DMS 273 (cell line): ENCODE data around the gene SIL1.
A peak's percentile ranks its signal among the peaks of the same experiment; 100 is the strongest.

Experiments
- DNase-seq: peaks from one replicate; lab custom pipeline; 2025; ENCODE audit not compliant: unreplicated experiment; lab: John Stamatoyannopoulos, UW

SIL1 gene

DNA sequence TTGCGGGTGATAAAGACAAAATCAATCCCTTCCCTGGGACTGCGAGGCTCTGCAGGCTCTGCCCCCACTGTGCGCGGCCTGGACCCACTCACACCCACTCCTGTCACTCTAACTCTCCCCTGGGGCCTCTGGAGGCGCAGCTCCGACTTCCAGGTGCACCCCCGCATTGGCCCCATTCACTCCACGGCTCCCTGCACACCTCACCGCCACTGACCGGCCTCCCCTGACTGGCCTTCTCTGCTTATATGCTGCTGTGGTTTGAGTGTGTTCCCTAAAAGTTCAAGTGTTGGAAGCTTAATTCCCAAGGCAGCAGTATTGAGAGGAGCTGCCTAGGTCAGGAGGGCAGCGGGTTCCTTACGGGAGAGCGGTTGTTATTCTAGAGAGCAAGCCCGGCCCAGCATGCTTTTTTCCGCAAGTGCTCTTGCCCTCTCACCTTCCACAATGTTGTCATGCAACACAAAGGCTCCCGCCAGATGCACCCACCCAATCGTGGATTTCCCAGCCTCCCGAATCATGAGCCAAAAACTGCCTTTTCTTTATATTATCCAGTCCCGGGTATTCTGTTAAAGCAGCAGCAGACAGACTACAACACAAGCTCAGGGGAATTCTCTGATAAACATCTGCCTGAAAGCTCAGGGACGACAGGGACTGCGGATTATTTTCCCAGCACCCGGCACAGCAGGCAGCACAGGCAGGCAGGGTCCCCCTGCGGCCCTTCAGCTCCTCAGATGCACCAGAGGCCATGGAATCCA, 249.5 kb downstream of the SIL1 start:
- DNase-seq = no peak

- no peak for DNase-seq
Observed at GRCh38 chr5:138947780-138948179, 250.4 kb downstream of the SIL1 start.

DNA sequence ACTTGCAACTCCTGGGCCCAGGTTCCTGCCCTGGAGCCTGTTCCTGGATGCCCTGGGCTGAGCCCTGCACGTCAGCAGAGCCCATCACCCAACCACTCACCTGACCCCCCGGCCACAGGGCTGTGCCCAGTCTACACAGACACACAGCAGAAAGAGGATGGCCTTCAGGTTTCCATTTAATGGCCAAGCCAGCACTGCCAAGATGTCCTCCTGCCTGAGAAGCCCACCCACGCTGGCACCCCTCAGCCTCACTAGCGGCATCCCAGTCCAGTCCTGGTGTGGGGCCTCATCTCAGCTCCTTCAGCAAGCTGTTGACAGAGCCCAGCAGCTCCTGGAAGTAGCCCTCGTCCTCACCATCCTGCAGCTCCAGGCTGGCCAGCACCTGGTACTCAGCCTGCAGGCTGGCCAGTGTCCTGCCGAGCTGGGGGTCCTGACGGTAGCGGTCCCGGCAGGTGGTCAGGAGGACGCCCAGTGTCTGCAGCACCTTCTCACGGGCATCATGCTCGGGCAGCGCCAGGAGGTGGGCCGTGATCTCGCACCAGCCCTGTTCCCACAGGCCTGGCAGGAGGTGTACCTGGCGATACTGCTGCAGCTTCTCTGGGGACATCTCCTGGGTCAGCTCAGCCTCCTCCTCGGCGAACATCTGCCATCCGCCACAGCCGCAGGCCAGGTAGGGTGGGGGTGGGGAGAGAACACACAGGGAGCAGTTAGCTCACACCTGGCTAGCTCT, 251.2 kb downstream of the SIL1 start:
- DNase-seq = no peak

GRCh38 chr5:138946241-138946623, 251.9 kb downstream of the SIL1 start:
- peak; percentile 57 for DNase-seq

- DNase-seq = peak; percentile 15
Observed at GRCh38 chr5:138945421-138946240, 252.5 kb downstream of the SIL1 start.

DNA sequence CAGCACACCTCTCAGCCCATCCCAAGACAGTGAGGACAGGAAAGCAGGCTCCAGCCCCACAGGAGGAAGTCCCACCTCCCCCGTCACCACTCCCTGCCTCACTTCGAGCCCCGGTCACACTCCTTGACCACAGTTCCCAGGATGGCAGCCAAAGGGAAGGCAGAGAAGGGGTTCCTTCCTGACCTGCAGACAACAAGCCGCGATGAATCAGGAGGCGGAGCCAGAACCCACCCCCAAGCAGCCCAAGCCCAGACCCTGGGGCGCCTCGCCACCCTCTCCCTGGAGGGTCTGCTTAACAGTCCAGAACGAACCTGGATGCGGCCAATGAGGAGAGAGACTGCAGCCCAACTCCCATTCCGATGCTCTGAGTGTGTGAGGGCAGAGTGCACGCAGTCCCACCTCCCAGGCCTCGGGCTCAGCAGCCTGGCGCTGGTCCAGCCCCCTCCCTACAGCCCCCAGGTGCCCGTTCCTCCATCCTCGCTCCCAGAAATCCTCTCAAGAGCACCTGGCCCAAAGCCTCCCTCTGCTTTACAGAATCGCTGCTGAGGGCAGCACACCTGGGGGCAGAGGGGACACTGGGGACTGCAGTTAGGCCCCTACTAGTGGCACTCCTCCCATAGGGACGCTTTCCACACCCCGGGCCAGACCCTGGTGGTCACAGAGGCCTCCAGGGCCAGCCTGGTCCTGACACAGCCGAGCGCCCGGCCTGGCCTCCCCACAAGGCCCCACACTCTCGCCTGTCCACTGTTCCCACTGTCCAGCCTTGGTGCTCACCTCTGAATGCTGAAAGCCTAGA, 253.4 kb downstream of the SIL1 start:
- DNase-seq = no peak

GRCh38 chr5:138943599-138944173, 254.5 kb downstream of the SIL1 start:
- no peak for DNase-seq

GRCh38 chr5:138942861-138943260, 255.3 kb downstream of the SIL1 start:
- peak; percentile 74 for DNase-seq

- DNase-seq = no peak
Observed at GRCh38 chr5:138942066-138942465, 256.1 kb downstream of the SIL1 start.

GRCh38 chr5:138938526-138938925, 259.6 kb downstream of the SIL1 start:
- DNase-seq = no peak

DNA sequence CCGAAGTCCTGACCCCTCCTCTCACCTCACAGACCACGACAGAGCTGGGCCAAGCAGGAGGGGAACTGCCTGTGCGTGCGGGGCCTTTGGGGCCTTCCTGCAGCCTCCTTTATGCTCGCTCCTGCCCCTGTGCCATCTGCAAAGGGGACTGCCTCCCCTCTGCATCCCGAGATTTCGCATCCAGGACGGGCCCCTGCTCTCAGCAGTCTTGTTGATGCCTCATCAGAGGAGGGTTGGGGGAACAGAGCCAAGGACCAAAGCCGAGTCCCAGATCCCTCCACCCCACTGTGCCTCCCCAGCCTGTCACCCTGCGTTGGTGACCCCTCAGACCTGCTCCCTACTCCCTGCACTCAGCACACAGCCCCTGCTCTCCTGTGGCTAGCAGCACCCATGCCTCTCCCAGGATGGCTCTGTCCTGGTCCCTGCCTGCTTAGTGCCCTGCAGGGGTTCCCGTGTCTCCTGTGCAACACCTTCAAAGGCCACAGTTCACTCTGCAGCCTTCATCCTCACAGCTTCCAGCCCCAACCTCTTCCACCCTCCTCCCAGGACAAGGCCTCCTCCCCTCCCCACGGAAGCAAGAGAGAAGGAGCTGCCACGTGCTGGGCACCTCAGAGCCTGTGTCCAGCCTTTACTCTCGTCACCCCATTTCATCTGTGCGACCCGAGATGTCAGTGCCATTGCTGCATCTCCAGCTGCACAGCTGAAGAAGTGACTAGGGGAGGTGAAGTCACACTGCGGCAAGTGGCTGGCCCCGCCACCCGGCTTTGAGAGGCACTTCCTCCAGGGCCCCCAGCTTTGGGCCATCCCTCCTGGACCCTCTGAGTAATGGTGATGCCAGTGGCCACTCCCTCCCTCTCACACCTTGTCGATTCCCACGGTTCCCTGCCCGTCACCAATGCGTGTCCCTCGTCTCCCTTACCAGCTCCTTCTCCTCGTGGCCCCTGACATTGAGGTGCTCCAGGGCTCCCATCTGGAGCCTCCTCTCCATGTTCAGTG, 260.5 kb downstream of the SIL1 start:
- DNase-seq = no peak

DNA sequence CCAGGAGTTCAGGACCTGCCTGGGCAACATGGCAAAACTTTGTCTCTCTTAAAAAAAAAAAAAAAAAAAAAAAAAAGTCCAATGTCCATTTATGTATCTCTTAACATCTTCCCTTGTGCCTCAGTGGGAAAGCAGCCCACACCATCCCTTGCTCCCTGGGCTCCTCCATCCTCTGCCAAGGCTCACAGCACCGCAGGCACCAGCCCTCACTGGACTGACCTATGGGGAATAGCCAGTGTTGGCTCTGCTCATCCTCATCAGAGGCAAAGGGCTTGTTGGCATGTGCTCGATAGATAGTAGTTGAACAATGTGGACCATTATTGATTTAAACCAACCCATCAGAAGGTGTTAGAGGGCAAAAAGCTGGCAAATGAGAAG, 261.2 kb downstream of the SIL1 start:
- DNase-seq = no peak

- no peak for DNase-seq
Observed at GRCh38 chr5:138936225-138936967, 261.8 kb downstream of the SIL1 start.

DNA sequence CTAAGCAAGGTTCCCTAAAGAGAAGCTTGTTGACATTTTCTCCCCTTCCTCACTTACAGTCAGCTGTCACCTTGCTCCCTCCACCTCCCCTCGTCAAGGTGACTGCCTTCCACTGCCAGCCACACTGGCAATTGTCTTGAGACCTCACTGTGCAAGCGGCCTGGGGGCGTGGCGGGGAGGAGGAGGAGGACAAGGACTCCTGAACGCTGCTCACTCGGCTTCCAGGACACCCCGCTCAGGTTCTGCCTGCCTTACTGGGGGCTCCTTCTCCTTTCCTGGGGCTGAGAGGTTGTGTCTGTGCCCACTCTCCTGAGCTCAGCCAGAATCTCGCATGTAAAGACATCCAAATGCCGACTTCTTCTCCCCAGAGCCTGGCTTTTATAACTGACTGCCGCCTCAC, 262.7 kb downstream of the SIL1 start:
- no peak for DNase-seq

- DNase-seq = no peak
Observed at GRCh38 chr5:138934971-138935370, 263.2 kb downstream of the SIL1 start.

- DNase-seq = no peak
Observed at GRCh38 chr5:138933522-138934290, 264.5 kb downstream of the SIL1 start.

DNA sequence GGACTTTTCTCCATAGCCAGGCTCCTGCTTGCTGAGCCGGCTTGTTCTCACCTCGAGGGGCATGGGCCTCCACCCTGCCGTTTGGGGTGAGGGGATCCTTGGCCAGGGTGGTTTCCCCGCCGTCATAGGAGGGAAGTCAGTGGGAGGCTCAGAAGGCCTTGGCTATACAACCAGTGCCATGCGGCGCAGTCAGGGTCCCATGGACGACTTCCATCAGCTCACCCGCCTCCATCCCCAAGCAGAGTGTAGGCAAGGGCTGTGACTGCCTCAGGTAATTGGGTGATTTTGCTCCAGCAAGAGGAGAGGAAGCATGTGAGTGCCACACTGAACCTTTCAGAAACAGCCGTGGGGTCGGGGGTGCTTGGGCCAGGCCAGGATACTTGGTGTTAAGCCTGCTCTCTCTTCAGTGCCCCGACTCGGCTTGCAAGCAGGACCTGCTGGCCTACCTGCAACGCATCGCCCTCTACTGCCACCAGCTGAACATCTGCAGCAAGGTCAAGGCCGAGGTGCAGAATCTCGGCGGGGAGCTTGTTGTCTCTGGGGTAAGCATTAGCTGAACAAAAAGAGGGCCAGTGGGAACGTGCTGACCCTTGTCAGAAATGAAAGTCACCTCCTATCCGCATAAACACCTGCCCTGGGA, 265.9 kb downstream of the SIL1 start:
- no peak for DNase-seq
